Erythroblast (primary cell): ENCODE results near the gene PRSS56.

Experiments used
- GATA1 ChIP-seq: IDR thresholded peaks from 2 replicates; pipeline ENCODE4 v1.6.1; 2011; ENCODE audit warnings: low read depth, mild to moderate bottlenecking, control low read depth, low read length, moderate library complexity
- POLR2A ChIP-seq: IDR thresholded peaks from 2 replicates; pipeline ENCODE4 v1.6.1; 2011; ENCODE audit warnings: mild to moderate bottlenecking, low read length

DNA sequence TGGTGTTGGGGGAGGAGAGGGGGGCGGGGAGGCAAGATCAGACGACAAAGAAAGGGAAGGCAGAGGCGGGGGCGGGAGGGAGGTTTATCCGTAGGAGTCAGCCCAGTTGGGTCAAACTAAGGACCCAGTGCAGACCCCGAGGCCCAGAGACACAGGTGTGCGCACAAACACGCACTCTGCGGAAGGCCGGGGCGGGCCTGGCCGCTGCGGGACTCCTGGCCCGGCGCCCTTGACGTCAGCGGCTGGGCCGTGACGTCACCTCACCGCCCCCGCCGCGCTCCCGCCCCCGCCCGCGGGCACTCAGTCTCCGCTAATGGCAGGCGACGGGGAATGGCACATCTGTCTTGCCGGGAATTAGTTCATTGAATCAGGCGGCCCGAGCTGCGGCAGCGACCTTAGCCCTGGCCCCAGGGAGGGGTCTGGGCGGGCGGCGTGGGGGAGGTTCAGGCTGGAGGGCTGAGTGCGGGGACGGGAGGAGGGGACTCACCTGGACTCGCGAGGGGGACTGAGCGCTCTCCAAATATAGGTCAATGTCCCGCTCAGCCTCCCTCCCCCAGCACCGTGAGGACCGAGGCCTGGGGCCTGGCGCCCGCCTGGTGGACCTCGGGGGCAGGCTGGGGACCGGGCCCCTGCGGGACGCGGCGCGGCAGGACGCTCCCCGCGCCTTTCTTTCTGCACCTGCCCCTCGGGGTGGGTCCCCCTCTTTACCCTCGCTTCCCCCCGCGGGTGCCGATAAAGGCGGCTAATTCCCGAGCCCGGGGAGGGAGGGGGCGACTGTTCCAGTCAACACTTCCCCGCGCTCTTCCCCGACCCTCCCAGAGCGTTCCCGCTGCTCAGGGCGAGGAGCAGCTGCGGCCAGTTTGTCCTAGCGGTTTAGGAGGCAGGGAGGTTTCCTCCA, 17.0 kb upstream of the PRSS56 start:
- TF ChIP-seq POLR2A (no peak), GATA1 (no peak)
